AG09309 (cell line): Measurements from ENCODE around the gene CHAC1.

Experiments
- DNase-seq: peaks from one replicate; pipeline ENCODE4 v3.0.0-alpha.2; 2010; ENCODE audit warnings: low read depth
- H3K4me3 ChIP-seq: 2 replicates; pipeline ENCODE4 v1.5.1; 2011; ENCODE audit warnings: mild to moderate bottlenecking, low read depth, low read length, moderate library complexity; ENCODE audit not compliant: control insufficient read depth
- CTCF ChIP-seq: IDR thresholded peaks from 2 replicates; pipeline ENCODE4 v1.5.1; 2011; ENCODE audit warnings: mild to moderate bottlenecking, low read depth, low read length, inconsistent platforms; ENCODE audit not compliant: insufficient read depth, control insufficient read depth; ENCODE audit errors: missing control alignments

The CHAC1 gene

GRCh38 chr15:40915116-40915661 lies 38.1 kb upstream of the CHAC1 start:
- no peak for DNase-seq
- TF ChIP-seq CTCF = no peak
- no peak overlapping the region for H3K4me3 ChIP-seq

DNA sequence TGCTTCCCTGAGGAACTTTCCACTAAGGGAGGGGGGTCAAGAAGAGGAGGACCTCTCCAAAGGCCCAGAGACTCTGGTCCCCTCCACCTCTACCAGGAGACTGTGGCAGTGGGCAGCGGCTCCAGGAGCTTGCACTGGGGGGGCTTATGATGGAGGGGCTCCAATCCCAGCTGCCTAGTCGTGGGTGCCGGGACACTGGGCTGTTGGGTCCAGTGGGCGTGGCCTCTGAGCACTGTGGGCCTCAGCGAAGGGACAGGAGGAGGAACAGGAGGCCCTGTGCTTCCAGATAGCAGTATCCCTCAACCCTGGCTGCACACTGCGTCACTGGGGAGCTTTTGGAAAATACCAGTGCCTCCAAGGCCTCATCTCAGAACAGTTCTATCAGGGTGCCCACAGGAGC lies 37.6 kb upstream of the CHAC1 start:
- no peak for TF ChIP-seq CTCF
- H3K4me3 ChIP-seq = no peak overlapping the region
- no peak for DNase-seq

DNA sequence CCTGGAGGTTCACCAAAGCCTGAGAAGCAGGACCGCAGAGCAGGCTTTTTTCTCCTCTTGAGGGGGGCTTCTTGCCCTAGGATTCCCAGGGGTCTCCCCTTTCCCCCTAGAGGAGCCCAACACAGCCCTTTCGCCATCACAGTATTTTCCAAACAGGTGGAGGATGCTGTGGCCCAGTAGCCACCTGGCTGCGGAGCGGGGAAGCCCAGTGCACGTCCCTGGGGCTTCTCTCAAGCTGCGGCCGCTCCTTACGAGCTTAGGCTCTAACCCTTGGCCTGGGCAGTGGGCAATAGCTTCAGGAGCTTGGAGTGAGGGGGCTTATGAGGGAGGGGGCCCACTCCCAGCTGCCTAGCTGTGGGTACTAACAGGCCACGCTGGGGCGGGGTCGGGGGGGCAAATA lies 35.7 kb upstream of the CHAC1 start:
- no peak overlapping the region for H3K4me3 ChIP-seq
- TF ChIP-seq CTCF = no peak
- no peak for DNase-seq

- no peak overlapping the region for H3K4me3 ChIP-seq
- TF ChIP-seq CTCF = no peak
- DNase-seq = no peak
Observed at GRCh38 chr15:40918146-40918798, 35.0 kb upstream of the CHAC1 start.

- H3K4me3 ChIP-seq = no peak overlapping the region
- no peak for TF ChIP-seq CTCF
- DNase-seq = no peak
Observed at GRCh38 chr15:40918799-40919392, 34.4 kb upstream of the CHAC1 start.

DNA sequence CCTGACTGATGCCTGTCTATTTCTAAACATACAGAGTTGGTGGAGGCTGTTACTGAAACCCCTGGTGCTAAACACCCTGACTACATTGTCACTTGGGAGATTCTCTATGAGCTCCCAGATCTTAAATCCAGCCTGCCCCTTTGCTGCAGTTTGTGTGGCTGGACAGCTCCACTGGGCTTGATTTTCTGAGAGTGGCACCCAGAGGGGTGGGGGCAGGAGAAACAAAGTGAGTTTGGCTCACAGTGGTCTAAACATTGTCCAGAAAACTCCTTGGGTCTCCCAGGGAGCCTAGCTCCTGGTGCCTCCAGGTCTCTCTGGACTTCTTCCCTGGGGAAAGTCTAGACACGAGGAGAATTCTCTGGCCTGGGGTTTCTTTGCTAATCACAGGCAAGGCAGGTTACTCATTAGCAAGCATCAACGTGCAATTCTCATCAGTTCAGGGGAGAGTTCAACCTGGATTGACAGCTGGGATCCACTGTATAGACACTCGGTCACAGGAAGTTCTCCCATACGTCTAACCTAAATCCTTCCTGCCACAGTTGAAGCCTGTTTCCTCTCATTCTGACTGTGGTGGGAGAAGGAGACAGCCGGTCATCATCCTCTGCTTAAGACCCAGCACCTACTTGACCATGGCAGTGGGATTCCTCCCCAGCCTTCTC lies 31.2 kb upstream of the CHAC1 start:
- H3K4me3 ChIP-seq = no peak overlapping the region
- no peak for TF ChIP-seq CTCF
- no peak for DNase-seq
